GM12891 (cell line): ENCODE results near the gene SAG.
A peak's percentile ranks its signal among the peaks of the same experiment; 100 is the strongest.

Experiments used
- PAX5 ChIP-seq: IDR thresholded peaks from 2 replicates; pipeline ENCODE4 v1.6.1; 2011; ENCODE audit warnings: low read length, moderate library complexity, mild to moderate bottlenecking; ENCODE audit not compliant: insufficient read depth, severe bottlenecking
- POLR2A ChIP-seq: IDR thresholded peaks from 2 replicates; pipeline ENCODE4 v1.6.1; 2011; ENCODE audit warnings: low read depth, low read length, control low read depth
- POLR2AphosphoS5 ChIP-seq: IDR thresholded peaks from 2 replicates; pipeline ENCODE4 v1.6.1; 2011; ENCODE audit warnings: low read depth, low read length, control low read depth
- SPI1 ChIP-seq: IDR thresholded peaks from 2 replicates; pipeline ENCODE4 v1.6.1; 2011; ENCODE audit warnings: low read depth, low read length, control low read depth
- TAF1 ChIP-seq: IDR thresholded peaks from 2 replicates; pipeline ENCODE4 v1.6.1; 2011; ENCODE audit warnings: low read depth, low read length, control low read depth

GRCh38 chr2:233295891-233296290 lies 11.7 kb upstream of the SAG start:
- TF ChIP-seq PAX5 (no peak), POLR2A (no peak), SPI1 (no peak), TAF1 (no peak), POLR2AphosphoS5 (peak; percentile 24; the same call in 1 of the 2 replicates)
